Tibial nerve (tissue), 4 donors: ENCODE results near the gene LYRM9.

ENCODE experiments used
- EP300 ChIP-seq, 2 donors: sonication (generic); formaldehyde crosslinking; IDR thresholded peaks; one replicate each; pipeline ENCODE4 v1.6.1; 2017; ENCODE audit warnings: antibody characterized with exemption in 2 of 2, mild to moderate bottlenecking in 1 of 2
- TF ChIP-seq, protein P1 (sequence below), 5 experiments: fragments of 200-600 bp in 3 of 5; fragments of 450-650 bp in 2 of 5; sonication (generic) in 3 of 5; IDR thresholded peaks; one replicate each; pipeline ENCODE4 v1.5.1; 2016 to 2019; ENCODE audit warnings: antibody characterized with exemption in 5 of 5, mild to moderate bottlenecking in 3 of 5, moderate library complexity in 2 of 5

DNA sequence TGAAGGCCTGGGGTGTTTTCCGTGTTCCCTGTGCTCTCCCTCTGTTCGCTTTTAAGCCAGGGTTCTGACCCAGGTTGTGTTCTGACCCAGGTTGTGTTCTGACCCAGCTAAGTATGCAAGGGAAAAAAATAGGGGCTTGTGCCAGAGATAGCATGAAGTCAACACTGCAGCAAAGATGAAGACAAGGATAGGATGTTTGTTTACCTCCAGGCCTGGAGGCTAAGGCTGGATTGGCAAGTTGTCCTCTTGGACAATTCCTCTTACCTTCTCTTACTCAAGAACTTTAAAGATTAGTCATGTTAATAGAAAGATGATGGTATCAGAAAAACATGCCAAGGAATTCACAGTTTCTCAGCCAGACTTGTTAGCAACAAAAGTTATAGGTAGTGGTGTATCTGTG is 19.4 kb downstream of the LYRM9 start:
- TF ChIP-seq, protein P1, sequence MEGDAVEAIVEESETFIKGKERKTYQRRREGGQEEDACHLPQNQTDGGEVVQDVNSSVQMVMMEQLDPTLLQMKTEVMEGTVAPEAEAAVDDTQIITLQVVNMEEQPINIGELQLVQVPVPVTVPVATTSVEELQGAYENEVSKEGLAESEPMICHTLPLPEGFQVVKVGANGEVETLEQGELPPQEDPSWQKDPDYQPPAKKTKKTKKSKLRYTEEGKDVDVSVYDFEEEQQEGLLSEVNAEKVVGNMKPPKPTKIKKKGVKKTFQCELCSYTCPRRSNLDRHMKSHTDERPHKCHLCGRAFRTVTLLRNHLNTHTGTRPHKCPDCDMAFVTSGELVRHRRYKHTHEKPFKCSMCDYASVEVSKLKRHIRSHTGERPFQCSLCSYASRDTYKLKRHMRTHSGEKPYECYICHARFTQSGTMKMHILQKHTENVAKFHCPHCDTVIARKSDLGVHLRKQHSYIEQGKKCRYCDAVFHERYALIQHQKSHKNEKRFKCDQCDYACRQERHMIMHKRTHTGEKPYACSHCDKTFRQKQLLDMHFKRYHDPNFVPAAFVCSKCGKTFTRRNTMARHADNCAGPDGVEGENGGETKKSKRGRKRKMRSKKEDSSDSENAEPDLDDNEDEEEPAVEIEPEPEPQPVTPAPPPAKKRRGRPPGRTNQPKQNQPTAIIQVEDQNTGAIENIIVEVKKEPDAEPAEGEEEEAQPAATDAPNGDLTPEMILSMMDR (IDR thresholded peaks at IDR 0.05) = no peak
- no peak for TF ChIP-seq EP300 (IDR thresholded peaks at IDR 0.05)
